Adrenal gland (tissue), 5 donors: ENCODE measurements around the gene NIF3L1.

Source experiments
- CTCF ChIP-seq, 6 experiments: fragments of 450-650 bp in 4 of 6; fragments of 200-600 bp in 2 of 6; sonication (generic) in 1 of 6; IDR thresholded peaks; 1 replicate in 5 of 6; 2 replicates in 1 of 6; pipeline versions ENCODE4 v1.5.1 to v1.8.0; 2016 to 2021; ENCODE audit warnings: antibody characterized with exemption in 6 of 6, mild to moderate bottlenecking in 2 of 6, moderate library complexity in 1 of 6
- POLR2A ChIP-seq, 2 donors: fragments of 450-650 bp; IDR thresholded peaks; one replicate each; pipeline ENCODE4 v1.6.1; 2017; ENCODE audit warnings: antibody characterized with exemption in 2 of 2, mild to moderate bottlenecking in 2 of 2, moderate library complexity in 1 of 2
- donor health status: DM: no; HTN: no; CAD: no.

GRCh38 chr2:200950378-200950777 is 61.2 kb downstream of the NIF3L1 start:
- TF ChIP-seq POLR2A (IDR thresholded peaks at IDR 0.05) (no peak), CTCF (IDR thresholded peaks at IDR 0.05) (no peak)
